Esophagus muscularis mucosa (tissue), 4 donors: Measurements from ENCODE around the gene ST7.

Experiments
- CTCF ChIP-seq, 3 experiments: fragments of 200-600 bp in 2 of 3; fragments of 450-650 bp in 1 of 3; sonication (generic) in 2 of 3; IDR thresholded peaks; one replicate each; pipeline ENCODE4 v1.5.1; 2017 to 2019; ENCODE audit warnings: antibody characterized with exemption in 3 of 3, mild to moderate bottlenecking in 2 of 3, moderate library complexity in 1 of 3
- EP300 ChIP-seq: sonication (generic); formaldehyde crosslinking; IDR thresholded peaks from one replicate; pipeline ENCODE4 v1.6.1; 2017; ENCODE audit warnings: antibody characterized with exemption
- POLR2A ChIP-seq: fragments of 450-650 bp; IDR thresholded peaks from one replicate; pipeline ENCODE4 v1.6.1; 2017; ENCODE audit warnings: antibody characterized with exemption, moderate library complexity, mild to moderate bottlenecking, low read depth
- POLR2AphosphoS5 ChIP-seq, 2 donors: sonication (generic); formaldehyde crosslinking; IDR thresholded peaks; one replicate each; pipeline ENCODE4 v1.6.1; 2017; ENCODE audit warnings: antibody characterized with exemption in 2 of 2

GRCh38 chr7:117117172-117117571 is 163.9 kb downstream of the ST7 start:
- TF ChIP-seq POLR2A (no peak), CTCF (IDR thresholded peaks at IDR 0.05) (no peak), EP300 (no peak), POLR2AphosphoS5 (IDR thresholded peaks at IDR 0.05) (no peak)
